Smooth muscle cell (in vitro differentiated cells): ENCODE data around the gene APOBEC3B. TPM values are rescaled to one million over a fixed set of nuclear protein-coding genes. Genes with fewer than 3 reads are reported as not detected.

Source experiments
- DNase-seq: peaks from one replicate; lab custom pipeline; 2025; ENCODE audit not compliant: unreplicated experiment; lab: John Stamatoyannopoulos, UW
- H2AFZ ChIP-seq: fragments of 200-600 bp; sonication (generic); 2 replicates; pipeline ENCODE4 v1.6.0; 2016; ENCODE audit warnings: antibody characterized with exemption, low read depth, mild to moderate bottlenecking
- H3F3A ChIP-seq: fragments of 200-600 bp; sonication (generic); 2 replicates; pipeline ENCODE4 v1.6.0; 2017; ENCODE audit warnings: antibody characterized with exemption, low read depth
- H3K27ac ChIP-seq: fragments of 200-600 bp; sonication (generic); 2 replicates; pipeline ENCODE4 v1.5.1; 2016; ENCODE audit warnings: low read depth, mild to moderate bottlenecking
- H3K27me3 ChIP-seq: fragments of 200-600 bp; sonication (generic); 2 replicates; pipeline ENCODE4 v1.6.1; 2016; ENCODE audit warnings: low read depth, mild to moderate bottlenecking
- H3K36me3 ChIP-seq: fragments of 200-600 bp; sonication (generic); 2 replicates; pipeline ENCODE4 v1.5.1; 2016; ENCODE audit warnings: low read depth
- H3K4me1 ChIP-seq: fragments of 200-600 bp; sonication (generic); 2 replicates; pipeline ENCODE4 v1.5.1; 2016; ENCODE audit warnings: low read depth
- H3K4me2 ChIP-seq: fragments of 200-600 bp; sonication (generic); 2 replicates; pipeline ENCODE4 v1.6.0; 2016; ENCODE audit warnings: mild to moderate bottlenecking
- H3K4me3 ChIP-seq: fragments of 200-600 bp; sonication (generic); 2 replicates; pipeline ENCODE4 v1.5.1; 2016; ENCODE audit warnings: mild to moderate bottlenecking
- H3K79me2 ChIP-seq: fragments of 200-600 bp; sonication (generic); 2 replicates; pipeline ENCODE4 v1.6.0; 2016; ENCODE audit warnings: low read depth, mild to moderate bottlenecking
- H3K9ac ChIP-seq: fragments of 200-600 bp; sonication (generic); 2 replicates; pipeline ENCODE4 v1.6.0; 2016; ENCODE audit warnings: low read depth
- H3K9me3 ChIP-seq: fragments of 200-600 bp; sonication (generic); replicated peaks from 2 replicates; pipeline ENCODE4 v1.5.1; 2016; ENCODE audit warnings: low read depth
- H4K20me1 ChIP-seq: fragments of 200-600 bp; sonication (generic); 2 replicates; pipeline ENCODE4 v1.6.0; 2016; ENCODE audit warnings: low read depth
- CTCF ChIP-seq: fragments of 200-600 bp; sonication (generic); IDR thresholded peaks from 2 replicates; pipeline ENCODE4 v1.5.1; 2017; ENCODE audit warnings: borderline replicate concordance, mild to moderate bottlenecking, antibody characterized with exemption; ENCODE audit not compliant: insufficient read depth, poor library complexity, severe bottlenecking
- WGBS: methylation state at CpG from one replicate; pipeline ENCODE4 v1.1.7; 2016; ENCODE audit warnings: low lambda C conversion rate; 5-methylcytosine and 5-hydroxymethylcytosine counted together
- polyA plus RNA-seq: library from polyadenylated mRNA; unstranded; fragments of >200 nt; fragmentation: Nextera tagmentation; extraction: Ambion mirVana; gene quantifications from 2 replicates; pipeline ENCODE4 v1.2.1, GENCODE V29; 2016
- total RNA-seq: library from RNA; depleted of rRNA; stranded (reverse); fragments of >200 nt; gene quantifications from 2 replicates; pipeline ENCODE4 v1.2.3, GENCODE V29; 2014

APOBEC3B gene
- total and polyA plus RNA-seq, 2 experiments from 2014 or later: 0.58 to 5.6 TPM

- Histone ChIP-seq H3K4me3 (no peak overlapping the region), H2AFZ (no peak overlapping the region), H3K4me1 (no peaks in the 10 kb centered on the region), H3K9me3 (no peaks in the 10 kb centered on the region), H3K79me2 (no peaks in the 10 kb centered on the region), H3K9ac (no peak overlapping the region), H3K27me3 (no peaks in the 10 kb centered on the region), H4K20me1 (no peaks in the 10 kb centered on the region), H3F3A (no peaks in the 10 kb centered on the region), H3K27ac (no peak overlapping the region), H3K36me3 (no peaks in the 10 kb centered on the region), H3K4me2 (no peak overlapping the region)
- TF ChIP-seq CTCF: no peak
- WGBS: 92% methylated on average over 3 of the region's 3 CpGs
- DNase-seq: no peak
Observed at GRCh38 chr22:38971791-38972190, 10.4 kb upstream of the APOBEC3B start.

GRCh38 chr22:38972558-38972957 lies 9.6 kb upstream of the APOBEC3B start:
- WGBS: 94% methylated on average over 5 of the region's 5 CpGs

GRCh38 chr22:38973289-38974169 lies 8.6 kb upstream of the APOBEC3B start:
- Histone ChIP-seq H2AFZ (no peak overlapping the region), H3K27ac (no peak overlapping the region), H3K4me2 (no peak overlapping the region), H3K36me3 (no peaks in the 10 kb centered on the region), H3K79me2 (no peaks in the 10 kb centered on the region), H4K20me1 (no peaks in the 10 kb centered on the region), H3K27me3 (no peaks in the 10 kb centered on the region), H3F3A (no peaks in the 10 kb centered on the region), H3K4me1 (no peaks in the 10 kb centered on the region), H3K9ac (no peak overlapping the region), H3K9me3 (no peaks in the 10 kb centered on the region), H3K4me3 (no peak overlapping the region)
- no peak for DNase-seq
- TF ChIP-seq CTCF: peak; percentile 75
- WGBS: 49% methylated on average over 15 of the region's 15 CpGs

More at GRCh38 chr22:38972558-38972957, 9.6 kb upstream of the APOBEC3B start:
- H3K9me3 ChIP-seq: no peaks in the 10 kb centered on the region
- no peaks in the 10 kb centered on the region for H3K27me3 ChIP-seq
- H3K79me2 ChIP-seq: no peaks in the 10 kb centered on the region
- H3K4me2 ChIP-seq: no peak overlapping the region
- no peak overlapping the region for H3K4me3 ChIP-seq
- no peak overlapping the region for H3K9ac ChIP-seq
- H4K20me1 ChIP-seq: no peaks in the 10 kb centered on the region
- H3K27ac ChIP-seq: no peak overlapping the region
- no peak for TF ChIP-seq CTCF
- no peaks in the 10 kb centered on the region for H3K36me3 ChIP-seq
- no peak for DNase-seq
- H3K4me1 ChIP-seq: no peaks in the 10 kb centered on the region
- H2AFZ ChIP-seq: no peak overlapping the region
- H3F3A ChIP-seq: no peaks in the 10 kb centered on the region
